ENCODE results near the gene NUDT8.
"Not testable (repeated sequence)": the region's sequence is repeated elsewhere in the genome, so short reads cannot be mapped to it uniquely, and the experiment has no call there.

The NUDT8 gene

DNA sequence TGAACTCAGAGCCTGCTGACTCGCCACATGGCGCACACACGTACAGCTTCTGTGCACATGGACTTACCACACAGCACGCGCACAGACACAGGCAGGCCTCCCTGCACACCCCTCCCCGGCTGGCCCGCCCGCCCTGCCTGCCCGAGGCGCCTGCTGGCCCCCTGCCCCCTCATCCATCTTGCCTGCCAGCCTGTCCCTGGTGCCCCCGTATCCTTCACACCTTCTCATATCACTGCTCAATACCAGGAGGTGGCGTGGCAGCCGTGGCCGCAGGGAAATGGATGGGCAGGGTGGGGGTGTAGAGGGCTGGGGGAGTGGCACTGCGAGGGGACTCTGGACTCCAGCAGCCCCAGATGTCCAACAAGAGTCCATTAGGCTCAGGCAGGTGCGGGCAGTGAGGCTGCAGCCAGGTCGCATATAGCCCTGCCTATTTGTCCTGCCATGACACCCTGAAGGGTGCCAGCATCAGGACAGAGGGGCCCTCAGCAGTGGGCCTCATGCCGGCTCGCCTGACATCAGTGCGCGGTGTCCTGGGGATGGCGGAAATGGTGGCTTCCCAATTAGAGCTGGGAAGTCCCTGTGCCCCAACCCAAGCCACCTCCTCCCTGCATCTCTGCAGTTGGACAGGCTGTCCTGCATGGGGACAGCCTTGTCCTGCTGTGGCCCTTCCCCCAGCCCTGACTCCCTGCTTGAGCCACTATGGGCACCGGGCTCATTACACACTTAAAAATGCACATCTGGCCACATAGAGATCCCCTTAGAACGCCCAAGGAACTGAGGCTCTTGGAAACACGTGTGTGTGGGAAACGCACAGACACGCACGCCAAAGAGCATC is 11.8 kb upstream of the NUDT8 start:
- no peak for DNase-seq

DNA sequence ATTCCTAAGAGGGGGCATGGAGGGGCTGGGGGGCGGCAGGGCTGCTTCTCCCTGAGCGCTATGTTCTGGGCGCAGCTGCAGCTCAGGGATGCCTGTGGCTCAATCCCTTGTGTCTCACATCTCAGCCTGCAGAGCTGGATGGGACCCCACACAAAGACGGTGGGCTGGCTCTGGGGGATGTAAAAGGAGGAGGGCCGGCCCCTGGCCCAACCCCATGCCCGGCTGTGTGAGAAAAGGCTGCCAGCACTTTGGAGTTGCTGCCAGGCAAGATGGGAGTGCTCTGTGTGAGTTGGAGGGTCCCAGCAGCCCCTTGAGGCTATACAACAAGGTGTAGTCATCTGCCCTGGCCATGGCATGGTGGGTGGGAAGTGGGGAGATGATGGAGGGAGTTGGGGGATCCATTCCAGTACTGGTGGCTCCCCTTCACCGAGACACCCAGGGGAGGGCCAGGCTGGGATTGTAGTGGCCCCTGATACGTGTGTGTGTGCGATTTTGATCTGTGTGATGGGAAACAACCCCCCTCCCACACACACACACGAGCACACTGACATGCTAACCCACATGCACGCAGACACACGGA is 11.1 kb upstream of the NUDT8 start:
- DNase-seq: no peak

DNA sequence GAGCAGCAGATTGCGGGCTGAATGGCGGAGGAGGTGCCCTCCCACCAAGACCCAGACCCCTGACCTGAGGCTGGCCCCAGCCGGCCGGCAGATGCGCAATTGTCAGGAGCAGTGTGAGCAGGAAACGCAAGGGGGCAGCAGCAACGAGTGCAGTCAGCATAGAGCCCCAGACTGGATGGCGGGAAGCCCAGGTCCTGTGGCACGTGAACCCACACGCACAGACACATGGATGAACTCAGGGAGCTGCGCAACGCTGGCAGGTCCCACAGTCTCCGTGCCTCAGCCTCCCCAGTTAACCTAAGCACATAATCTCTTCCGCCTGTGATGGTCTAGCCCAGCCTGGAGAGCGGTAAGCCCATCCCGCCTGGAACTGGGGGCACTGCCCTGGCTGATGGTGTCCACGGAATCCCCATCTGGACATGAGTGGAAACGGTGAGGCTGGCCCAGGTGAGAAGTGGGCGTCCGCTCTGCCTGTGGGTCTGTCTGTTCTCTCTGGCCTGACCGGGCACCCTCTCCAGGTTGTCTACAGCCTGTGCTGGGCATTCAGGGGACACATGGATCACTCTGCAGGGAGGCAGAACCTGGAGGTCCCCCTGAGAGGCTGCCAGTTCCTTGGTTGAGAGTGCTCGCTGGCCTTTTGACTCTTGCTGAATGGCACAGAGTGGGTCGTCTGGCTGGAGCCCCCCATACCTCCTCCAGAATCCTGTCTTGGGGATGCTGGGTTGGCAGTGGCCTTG is 10.5 kb upstream of the NUDT8 start:
- peak; percentile 61 to 72 for DNase-seq

DNA sequence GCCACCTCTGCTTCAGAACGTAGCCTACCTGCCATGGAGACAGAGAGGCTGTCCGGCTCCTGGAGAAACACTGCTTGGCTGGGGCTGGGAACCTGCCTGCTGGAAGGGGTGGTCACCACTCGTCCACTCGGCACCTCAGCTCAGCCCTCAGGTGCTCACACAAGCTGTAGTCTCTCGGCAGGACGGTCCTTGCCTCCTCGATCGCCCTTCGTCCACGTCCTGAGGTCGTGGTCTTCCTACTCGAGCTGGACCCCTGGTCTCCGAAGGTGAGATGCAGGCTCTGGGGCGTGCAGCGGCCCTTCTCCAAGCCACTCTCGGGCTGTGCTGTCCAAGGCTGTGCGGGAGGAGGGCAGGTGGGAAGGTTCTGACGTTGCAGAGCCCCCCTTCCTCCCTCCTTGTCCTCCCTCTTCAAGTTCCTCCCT is 9.7 kb upstream of the NUDT8 start, which contains the start of gene TBX10:
Gene TBX10 (minus strand): TSS at position 326 of the 422 bp plus-strand sequence. CDS start 291 bp downstream, at position 35.
- DNase-seq: no peak

DNA sequence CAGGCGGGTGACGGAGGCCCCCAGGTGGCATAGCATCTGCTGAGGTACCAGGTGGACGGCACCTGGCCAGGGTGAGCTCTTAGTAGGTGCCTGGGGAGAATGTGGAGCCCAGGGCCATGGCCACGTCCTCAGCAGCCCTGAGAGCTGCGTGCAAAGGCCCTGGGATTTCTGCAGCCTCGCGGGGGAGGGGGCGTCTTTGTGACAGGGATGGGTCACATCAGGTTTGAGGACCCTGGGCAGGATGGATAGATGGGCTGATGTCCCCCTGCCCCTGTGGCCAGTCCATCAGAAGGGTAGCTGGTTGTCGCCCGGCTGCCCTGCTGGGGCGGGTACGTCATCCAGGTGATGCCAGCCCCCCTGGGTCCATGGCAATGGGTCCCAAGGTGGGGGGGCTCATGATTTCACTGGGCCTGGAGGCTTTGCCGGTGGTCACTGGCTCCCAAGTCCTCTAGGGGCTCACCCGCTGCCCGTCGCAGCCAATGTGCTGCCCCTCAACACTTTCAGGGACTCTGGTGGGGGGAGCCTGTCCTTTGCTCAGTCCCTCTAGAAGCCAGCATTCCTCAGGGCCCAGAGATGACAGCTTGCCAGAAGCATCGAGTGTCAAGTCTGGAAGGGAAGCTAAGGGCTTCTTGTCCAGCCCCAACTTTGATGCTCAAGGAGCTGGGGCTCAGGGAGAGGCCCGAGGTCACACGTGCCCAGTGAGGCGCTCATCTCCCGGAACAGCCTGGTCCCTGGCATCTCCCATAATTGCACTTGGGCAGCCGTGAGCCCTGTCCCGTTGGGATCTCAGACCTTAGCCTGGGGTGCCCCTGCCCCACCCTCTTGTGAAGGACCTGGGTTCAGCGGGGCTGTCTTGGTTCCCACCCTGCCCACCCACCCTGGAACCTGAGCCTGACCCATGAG is 9.0 kb upstream of the NUDT8 start:
- DNase-seq: no peak

DNA sequence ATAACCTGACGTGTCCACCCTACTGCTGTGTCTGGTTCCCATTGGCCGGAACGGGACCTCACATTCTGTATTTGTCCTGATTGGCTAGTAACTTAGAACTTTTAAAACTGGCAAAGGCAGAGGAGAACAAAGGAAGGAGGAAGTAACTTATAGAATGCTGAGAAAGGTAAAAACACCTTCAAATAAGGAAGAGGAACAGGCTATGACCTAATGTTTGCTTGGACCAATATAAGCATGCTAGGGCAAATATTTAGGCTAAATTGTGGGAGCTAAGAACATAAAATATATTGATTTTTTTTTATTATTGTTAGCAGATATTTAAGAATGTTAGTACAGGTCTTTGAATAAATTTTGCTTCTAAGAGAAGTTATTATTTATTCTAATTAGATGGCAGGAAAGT is 7.7 kb upstream of the NUDT8 start:
- not testable (repeated sequence) for DNase-seq

DNA sequence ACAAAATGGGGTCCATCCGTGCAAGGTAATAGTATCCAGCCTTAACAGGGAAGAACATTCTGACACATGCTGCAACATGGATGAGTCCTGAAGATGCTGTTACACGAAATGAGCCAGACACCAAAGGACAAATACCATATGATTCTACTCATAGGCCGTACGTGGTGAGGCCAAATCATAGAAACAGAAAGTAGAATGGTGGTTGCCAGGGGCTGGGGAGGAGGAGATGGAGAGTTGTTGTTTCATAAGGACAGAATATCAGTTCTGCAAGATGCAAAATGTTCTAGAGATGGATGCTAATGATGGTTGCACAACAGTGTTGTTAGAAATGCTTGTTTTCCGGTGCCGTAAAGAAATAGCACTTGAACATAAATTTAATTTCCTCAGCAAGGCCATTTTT is 7.2 kb upstream of the NUDT8 start:
- DNase-seq: no peak

DNA sequence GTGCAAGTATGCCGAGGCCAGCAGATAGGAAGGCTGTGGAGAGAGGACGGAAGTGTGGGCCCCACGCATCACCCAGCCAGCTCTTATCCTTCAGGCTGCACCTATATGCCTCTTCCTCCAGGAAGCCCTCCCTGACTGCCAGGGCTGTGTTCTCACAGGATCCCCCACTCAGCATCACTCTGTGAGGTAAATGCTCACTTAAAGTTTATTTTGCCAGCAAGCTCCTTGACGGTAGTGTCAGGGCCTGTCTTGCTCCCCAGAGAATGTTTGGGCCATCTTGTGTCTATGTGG is 5.4 kb upstream of the NUDT8 start:
- no peak for DNase-seq

DNA sequence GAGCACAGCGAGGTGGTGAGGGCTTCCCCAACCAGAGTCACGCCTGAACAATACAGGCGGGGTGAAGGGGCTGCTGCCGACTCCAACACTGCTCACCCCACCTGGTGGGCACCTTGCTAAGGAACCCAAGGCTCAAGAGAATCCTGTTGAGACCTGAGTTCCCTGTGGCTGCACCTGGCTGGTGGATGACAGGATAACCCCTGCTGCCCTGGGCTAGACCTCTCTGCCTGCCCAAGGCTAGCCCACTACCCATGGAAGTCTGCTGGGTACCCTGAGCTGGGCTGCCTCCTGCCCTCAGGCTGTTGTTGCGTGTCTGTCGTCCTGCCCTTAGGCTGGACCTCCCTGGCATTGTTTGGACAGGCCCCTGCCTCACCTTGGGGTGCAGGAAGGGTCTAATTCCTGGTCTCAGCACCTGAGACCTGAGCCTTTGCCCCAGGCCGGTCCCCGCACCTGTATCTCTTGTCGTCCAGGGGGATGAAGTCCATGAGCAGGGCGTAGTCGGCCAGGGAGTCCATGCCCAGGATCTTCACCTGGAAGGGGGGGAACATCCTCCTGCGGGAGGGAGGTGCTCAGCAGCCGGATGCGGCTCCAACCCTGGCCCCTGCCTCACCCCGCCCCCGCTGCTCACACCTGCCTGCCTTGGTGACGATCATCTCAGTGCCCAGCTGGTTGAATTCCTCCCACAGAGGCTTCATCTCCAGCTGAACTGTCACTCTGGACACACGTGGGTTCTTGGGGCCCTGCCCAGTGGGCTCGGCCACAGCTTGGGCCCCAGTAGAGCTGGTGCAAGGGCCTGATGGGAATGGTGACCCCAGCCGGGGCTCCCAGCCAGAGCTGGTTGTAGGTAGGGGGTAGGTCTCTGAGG is 4.9 kb upstream of the NUDT8 start:
- no peak for DNase-seq

DNA sequence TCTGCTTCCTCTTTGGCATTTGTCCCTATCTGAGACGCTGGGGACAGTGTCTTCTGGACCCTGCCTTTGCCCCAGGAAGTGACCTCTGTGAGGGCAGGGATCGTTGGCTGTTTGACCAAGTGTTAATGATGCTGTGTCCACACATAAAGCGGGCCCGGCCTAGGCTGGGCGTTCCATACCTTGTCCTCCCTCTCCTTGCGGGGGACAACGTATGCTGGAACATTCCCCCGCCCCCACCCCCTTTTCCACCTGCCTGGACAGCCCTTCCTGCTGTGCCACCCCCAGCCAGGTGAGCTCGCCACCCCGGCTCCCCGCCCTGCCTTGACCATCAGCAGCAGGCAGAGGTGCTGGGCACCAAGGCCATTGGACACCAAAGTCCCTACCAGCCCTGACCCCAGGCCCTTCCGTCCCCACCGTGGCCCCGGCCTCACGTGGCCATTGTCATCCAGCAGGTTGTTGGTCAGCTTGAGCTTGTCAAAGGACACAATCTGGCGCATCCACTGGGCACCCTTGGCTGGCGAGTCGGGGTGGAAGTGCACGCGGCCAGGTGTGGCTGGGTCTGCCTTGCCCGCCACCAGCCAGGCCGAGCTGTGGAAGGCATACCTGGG is 4.1 kb upstream of the NUDT8 start:
- DNase-seq: no peak

DNA sequence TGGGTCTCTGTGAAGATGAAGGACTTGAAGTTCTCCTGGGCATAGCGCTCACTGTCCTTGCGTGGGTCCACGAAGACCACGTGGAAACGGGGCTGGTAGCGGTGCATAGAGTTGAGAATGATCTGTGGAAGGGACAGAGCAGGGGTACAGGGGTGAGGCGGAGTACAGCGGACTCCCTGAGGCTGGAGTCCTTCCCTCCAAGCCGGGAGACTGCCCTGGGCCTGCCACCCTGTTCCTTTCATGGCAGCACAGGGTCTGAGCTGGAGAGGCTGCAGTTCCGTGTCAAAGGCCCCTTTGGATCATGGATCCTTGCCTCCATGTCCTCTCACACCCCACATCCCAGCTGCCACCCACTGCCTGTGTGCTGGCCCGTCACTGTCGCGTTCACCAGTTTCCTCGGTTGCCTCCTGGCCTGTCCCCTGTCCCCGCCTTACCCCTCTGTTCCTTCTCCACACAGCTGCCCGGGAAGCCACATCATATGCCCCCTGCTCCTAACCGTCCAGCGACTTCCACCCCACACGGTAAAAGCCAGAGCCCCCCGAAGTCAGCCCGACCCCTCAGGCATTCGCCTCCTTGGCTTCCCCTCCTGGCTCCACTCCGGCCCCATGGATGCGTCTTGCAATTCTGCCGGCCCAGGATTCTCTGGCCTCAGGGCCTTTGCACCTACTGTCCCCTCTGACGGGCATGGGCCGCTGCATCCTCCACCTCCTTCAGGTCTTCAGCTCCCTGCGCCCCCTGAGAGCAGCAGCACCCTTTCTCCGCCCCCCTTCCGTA is 3.4 kb upstream of the NUDT8 start:
- no peak for DNase-seq

DNA sequence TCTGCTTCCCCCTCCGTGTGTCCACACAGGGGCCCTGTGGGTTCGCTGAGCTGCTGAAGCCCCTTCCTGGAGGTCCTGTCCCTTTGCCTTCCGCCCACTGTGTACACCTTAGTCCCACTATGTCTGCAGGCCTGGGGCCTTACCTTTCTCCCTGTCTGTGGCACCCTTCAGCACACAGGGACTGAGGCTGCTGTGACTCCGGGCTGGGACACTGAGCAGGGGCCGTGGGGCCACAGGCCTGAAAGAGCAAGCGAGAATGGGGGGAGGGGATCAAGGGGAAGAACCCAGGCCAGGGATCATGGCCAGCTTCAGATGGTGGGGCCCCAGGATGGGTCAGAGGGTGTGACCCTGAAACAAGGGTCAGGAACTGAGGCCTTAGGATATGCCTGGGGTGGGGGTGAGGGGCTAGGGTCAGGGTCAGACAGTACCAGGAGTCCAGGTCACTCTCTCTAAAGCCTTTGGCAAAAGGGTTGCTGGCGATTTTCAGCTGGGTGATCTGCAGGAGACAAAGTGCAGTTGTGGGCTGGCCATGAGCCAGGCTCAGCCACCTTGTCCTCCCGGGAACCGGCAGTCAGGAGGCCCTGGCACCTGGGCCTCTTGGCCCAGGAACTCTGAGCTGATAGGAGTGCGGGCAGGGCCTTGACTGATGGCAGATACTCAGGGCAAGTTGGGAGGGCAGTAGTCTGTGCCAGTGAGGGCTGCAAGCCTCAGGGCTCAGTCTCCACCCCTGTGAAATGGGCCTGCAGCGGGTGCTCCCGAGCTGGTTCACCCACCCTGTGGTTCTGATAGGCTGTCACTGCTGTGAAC is 2.6 kb upstream of the NUDT8 start:
- DNase-seq: no peak

DNA sequence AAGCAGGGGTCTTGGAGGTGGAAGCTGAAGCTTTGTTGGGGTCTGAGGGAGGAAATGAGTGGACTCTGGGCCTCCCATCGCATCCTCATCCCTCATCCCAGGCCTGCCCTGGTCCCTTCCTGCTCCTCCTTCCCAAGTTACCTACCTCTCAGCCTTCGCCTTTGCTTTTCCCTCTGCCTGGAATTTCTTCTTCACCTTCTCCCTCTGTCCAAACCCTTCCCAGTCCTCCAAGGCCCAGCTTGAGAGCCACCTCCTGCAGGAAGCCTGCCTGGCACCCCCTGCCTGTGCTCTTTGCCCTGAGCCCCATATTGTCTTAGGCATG is 2.1 kb upstream of the NUDT8 start:
- DNase-seq: no peak

DNA sequence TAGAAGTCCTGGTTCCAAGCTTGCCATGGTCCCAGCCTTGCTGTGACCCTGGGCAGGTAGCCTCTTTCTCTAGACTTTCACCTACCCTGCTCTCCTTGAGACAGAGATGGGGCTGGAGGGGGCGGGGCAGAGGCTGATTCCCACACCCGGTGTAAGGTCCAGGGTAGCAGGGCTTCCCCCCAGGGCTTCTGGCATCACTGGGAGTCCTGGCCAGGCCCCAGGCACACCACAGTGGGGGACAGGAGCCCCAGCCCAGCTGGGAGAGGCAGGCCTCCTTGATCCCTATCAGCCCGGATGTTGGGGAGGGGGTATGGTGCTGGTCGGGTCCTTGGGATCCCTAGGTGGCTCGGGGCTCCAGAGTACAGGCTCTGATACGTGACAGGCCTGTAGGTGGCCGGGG is 1.7 kb upstream of the NUDT8 start:
- DNase-seq: no peak

DNA sequence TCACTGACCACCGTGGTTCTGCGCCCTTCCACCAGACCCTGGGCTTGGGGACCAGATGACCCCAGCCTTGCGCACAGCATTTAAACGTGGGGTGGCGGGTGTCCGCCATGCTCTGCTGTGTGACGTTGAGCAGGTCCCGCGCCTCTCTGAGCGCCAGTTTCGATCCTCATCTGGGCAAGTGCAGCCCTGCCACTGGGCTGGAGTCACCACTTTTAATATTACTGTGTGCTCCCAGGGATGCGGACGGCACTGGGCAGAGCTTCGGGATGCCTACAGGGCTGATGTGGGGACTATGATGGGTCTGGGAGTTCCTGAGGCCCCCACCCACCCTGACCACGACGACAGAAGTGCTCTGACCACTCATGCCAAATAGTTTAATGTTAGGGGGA is 1.2 kb upstream of the NUDT8 start:
- DNase-seq: no peak

DNA sequence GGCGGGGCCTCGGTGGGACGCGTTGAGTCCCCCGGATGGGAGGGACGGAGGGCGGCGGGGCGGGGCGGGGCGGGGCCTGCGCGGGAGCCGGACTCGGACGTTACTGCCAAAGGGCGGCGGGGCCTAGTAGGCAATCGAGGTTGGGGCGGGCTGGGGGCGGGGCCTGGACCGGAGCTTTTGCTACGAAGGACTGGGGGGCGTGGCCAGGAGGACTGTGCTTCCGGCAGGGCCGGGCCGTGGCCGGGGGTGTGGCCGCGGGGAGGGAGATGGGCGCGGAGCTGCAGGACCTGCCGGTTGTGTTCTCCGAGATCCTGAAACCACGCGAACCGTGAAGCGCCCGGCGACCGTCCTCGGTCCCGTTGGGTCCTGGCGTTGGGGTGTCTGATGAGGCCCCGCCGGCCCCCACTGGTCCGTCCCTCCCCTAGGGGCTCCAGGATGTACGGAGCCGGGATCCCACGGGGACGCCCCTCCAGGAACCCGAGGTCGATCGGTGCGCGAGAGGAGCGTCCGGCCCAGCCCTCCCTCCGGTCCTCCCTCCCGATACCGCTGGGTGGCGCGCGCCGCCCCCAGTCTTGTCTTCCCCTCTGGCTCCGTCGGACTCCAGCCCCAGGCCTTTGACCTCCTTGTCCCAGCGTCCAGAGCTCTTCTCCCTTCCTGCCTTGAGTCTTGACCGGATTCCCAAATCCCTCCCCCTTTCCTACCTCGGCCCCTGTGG is 648 bp upstream of the NUDT8 start:
- DNase-seq: peak; percentile 96

DNA sequence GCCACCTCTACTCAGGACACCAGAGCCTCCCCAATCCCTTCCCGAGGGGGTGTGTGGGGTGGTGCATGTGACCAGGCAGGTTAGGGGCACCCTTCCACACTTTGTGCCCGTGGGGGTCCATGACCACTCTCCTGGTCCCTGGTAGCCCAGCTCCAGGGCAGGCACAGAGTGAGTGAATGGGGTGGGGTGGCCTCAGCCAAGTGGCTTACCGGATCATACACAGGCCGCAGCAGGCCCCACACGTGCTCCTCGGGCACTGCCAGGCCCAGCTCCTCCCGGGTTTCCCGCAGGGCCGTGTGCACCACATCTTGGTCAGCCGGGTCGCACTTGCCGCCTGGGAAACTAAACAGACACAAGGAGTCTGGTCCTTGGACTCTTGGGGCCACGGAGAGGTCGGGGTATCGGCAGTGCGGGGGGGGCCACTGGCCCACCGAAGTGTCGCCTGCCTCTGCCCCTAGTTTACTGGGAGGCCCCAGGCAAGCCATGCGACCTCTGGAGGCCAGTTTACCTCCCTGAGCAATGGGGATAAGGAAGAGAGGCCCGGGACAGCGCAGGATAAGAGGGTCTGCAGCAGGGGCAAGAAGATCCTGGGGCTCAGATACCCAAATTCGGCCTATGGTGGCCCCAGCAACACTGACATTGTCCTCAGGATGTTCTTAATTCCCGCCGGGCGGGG is 889 bp downstream of the NUDT8 start:
- no peak for DNase-seq

DNA sequence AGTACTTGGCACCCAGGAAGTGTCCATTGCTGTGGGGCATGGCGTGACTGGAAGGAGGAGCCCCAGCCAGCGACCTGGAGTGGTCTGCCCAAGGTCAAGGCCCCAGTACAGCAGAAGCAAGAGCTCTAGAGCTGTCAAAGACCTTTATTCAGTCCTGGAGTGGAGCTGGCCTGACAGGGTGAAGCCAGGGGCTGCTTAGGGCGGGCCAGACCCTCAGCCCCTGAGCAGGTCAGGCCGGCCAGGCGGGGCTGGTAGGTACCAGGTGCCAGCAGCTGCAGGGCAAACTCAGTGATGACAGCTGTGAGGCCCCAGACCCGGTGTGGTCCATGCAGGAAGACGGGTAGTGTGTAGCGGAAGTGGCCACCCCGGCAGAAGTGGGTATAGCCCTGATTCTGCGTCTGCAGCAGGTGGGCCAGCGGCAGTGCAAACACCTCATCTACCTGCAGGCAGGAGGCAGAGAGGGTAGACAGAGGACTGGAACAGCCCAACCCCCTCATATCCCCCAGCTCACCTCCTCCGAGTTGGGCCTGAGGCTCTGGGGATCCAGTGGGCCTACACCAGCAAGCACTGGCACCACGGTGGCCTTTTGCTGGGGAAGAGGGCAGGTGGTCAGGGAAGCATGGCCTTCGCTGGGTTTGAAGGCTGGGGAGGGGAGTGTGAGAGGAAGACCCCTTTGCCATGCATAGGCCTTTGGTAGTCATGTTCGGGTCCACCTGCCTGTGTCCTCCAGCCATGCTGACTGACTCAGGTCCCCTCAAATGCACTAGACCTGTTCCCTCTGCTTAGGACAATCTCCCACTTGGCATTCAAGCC is 1.7 kb downstream of the NUDT8 start:
- DNase-seq: no peak
